ENCODE data around the gene SUSD1.
"Not testable (repeated sequence)": the region's sequence is repeated elsewhere in the genome, so short reads cannot be mapped to it uniquely, and the experiment has no call there.

The SUSD1 gene

GRCh38 chr9:112094241-112094640, 80.9 kb downstream of the SUSD1 start:
- DNase-seq, result no peak

GRCh38 chr9:112093870-112094216, 81.3 kb downstream of the SUSD1 start:
- DNase-seq, result no peak

- no peak for DNase-seq
These were observed 81.8 kb downstream of the SUSD1 start for GRCh38 chr9:112093147-112093869.

- no peak for DNase-seq
These were observed 83.3 kb downstream of the SUSD1 start for GRCh38 chr9:112091810-112092209.

- no peak for DNase-seq
These were observed 87.6 kb downstream of the SUSD1 start for GRCh38 chr9:112087506-112087905.

- no peak for DNase-seq
These were observed 88.5 kb downstream of the SUSD1 start for GRCh38 chr9:112086627-112087026.

GRCh38 chr9:112084907-112085306, 90.2 kb downstream of the SUSD1 start:
- DNase-seq, result no peak

GRCh38 chr9:112084334-112084733, 90.8 kb downstream of the SUSD1 start:
- DNase-seq, result no peak

- DNase-seq, result no peak
These were observed 93.0 kb downstream of the SUSD1 start for GRCh38 chr9:112081918-112082729.

- DNase-seq, result no peak
These were observed 94.1 kb downstream of the SUSD1 start for GRCh38 chr9:112080831-112081542.

GRCh38 chr9:112078432-112078831, 96.7 kb downstream of the SUSD1 start:
- DNase-seq, result no peak

GRCh38 chr9:112076814-112077213, 98.3 kb downstream of the SUSD1 start:
- DNase-seq, result no peak

GRCh38 chr9:112075009-112075378, 100.1 kb downstream of the SUSD1 start:
- no peak for DNase-seq

- peak; percentile 7 for DNase-seq
These were observed 100.7 kb downstream of the SUSD1 start for GRCh38 chr9:112074250-112075008.

- DNase-seq, result not testable (repeated sequence)
These were observed 101.4 kb downstream of the SUSD1 start for GRCh38 chr9:112073639-112074173.

- DNase-seq, result no peak
These were observed 102.1 kb downstream of the SUSD1 start for GRCh38 chr9:112072721-112073638.

- DNase-seq, result no peak
These were observed 105.6 kb downstream of the SUSD1 start for GRCh38 chr9:112069318-112070169.

GRCh38 chr9:112065806-112066606, 109.1 kb downstream of the SUSD1 start:
- DNase-seq, result no peak

GRCh38 chr9:112064871-112065270, 110.2 kb downstream of the SUSD1 start:
- no peak for DNase-seq

- DNase-seq, result no peak
These were observed 111.5 kb downstream of the SUSD1 start for GRCh38 chr9:112063586-112063985.
